Measurements from ENCODE around the gene CEACAM3. TPM values are rescaled to one million over a fixed set of nuclear protein-coding genes. Genes with fewer than 3 reads are reported as not detected.

Gene CEACAM3
- total RNA-seq, 1 donor from 2014 or later, result not detected

DNA sequence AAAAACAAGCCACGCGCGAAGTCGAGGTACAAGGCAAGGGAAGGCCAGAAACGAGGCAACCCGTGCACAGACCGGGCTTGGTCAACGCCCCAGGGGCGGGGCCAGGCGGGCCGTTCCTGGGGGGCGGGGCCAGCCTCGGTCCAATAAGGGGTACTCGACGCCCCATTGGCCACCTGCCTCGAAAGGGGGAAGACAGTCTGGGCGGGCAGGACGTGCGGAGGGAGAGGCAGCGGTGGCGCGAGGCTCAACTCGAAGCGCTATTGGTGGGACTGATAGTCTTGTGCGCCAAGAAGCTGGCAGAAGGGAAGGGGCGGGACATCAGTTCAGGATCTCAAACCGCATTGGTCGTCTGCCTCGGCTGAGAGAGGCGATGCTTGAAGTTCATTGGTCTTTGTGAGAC lies 48.2 kb downstream of the CEACAM3 start, which contains the start of gene LYPD4:
Gene LYPD4 (minus strand): TSS at position 83 of the 400 bp plus-strand sequence. CDS start 5,398 bp downstream, outside the sequence.
- no peak for DNase-seq (ENCODE audit: low read depth, low spot score)

DNA sequence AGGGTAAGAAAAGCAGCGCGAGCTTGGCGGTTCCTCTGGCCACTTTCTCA lies 48.4 kb downstream of the CEACAM3 start, which contains the start of gene DMRTC2:
Gene DMRTC2 (plus strand): TSS at position 42 of the 50 bp plus-strand sequence. CDS start 2,387 bp downstream, outside the sequence.
- no peak for DNase-seq (ENCODE audit: low read depth, low spot score)

DNA sequence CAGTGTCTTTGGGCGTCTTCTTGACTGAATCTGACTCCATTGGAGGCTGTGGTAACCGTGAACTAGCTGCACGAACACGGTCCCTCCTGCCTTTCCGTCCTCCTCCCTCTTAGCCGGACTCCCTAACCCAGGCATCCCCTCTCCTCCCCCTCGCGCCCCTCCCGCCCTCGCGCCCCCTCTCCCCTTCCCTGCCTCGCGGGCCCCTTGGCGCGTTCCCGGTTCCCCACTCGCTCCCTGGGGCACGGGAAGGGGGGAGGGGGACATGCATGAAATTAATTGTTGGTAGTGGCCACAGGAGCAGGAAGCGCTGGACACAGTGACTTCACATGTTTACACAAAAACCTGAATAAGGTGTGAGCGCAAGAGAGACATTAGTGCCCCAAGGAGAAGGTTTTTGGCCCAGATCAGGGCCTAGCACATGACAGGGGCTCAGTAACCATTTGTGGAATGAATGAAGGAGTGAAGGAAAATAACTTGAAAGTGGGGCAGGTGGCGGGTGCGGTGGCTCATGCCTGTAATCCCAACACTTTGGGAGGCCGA lies 48.7 kb downstream of the CEACAM3 start:
- no peak for DNase-seq (ENCODE audit: low read depth, low spot score)

DNA sequence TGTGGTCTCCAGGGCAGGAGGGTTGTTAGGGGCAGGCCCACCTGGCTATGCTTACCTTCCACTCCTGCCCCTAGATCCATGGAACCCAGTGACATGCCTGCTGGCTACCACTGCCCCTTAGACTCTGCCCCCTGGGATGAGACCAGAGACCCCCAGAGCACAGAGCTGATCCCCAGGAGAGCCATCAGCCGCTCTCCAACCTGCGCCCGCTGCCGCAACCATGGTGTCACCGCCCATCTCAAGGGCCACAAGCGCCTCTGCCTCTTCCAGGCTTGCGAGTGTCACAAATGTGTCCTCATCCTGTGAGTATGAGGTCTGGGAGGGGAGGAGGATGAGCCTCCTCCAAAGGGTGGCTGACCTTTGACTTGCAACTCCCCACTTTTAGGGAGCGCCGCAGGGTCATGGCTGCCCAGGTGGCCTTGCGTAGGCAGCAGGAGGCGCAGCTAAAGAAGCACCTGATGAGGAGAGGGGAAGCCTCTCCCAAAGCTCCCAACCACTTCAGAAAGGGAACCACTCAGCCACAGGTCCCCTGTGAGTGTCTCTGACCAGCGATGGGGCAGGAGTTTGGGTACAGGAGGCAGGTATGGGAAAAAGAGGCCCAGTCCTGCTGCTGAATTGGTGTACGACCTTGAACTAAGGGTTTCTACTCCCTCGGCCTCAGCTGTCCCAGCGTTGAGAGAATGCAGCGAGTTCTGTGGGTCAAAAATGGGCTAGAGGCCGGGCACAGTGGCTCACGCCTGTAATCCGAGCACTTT lies 51.1 kb downstream of the CEACAM3 start:
- no peak for DNase-seq (ENCODE audit: low read depth, low spot score)

DNA sequence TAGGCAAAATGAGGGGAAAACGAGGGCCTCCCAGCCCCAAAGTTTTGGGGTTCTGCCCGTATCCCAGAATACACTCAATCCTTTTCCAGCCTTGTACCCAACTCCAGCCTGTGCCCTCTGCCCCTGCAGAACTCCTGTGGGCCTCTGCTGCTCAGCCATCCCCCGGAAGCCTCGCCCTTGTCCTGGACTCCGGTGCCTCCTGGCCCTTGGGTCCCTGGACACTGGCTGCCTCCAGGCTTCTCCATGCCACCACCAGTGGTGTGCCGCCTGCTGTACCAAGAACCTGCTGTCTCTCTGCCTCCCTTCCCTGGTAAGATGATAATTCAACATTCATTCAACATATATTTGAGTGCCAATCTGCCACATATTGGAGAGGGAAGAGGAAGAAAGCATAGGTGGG lies 52.3 kb downstream of the CEACAM3 start:
- no peak for DNase-seq (ENCODE audit: low read depth, low spot score)

DNA sequence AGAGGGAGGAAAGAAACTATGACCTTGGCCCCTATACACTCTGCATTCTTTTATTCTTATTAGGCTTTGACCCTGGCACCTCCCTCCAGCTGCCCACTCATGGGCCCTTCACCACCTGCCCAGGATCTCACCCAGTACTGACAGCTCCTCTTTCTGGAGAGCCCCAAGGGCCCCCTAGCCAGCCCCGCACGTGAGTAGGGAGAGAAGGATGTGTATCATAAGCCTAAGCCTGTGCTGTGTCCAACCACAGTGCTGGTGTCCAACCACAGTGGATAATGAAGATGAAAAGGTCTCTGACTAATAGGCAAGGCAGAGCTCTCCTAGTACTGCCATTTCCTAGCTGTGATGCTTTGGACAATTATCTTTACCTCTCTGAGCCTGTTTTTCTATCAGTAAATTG lies 52.7 kb downstream of the CEACAM3 start:
- DNase-seq (ENCODE audit: low read depth, low spot score), result no peak

DNA sequence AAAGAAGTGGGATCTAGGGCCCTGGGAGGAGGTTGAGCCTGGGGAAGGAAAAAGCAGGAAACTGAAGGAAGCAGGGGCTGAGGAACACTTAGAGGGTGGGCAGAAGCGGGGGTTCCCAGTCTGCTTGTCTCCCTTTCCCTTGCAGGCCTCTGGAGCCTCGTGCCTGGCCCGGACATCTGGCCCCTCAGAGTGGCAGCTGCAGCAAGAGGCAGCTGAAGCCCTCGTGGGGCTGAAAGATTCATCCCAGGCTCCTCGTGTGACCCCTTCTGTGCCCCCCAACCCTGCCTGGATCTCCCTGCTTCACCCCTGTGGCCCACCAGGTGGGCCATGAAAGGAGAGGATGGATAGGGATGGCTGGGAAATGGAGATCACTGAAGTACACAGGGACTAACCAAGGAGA lies 54.0 kb downstream of the CEACAM3 start:
- no peak for DNase-seq (ENCODE audit: low read depth, low spot score)

DNA sequence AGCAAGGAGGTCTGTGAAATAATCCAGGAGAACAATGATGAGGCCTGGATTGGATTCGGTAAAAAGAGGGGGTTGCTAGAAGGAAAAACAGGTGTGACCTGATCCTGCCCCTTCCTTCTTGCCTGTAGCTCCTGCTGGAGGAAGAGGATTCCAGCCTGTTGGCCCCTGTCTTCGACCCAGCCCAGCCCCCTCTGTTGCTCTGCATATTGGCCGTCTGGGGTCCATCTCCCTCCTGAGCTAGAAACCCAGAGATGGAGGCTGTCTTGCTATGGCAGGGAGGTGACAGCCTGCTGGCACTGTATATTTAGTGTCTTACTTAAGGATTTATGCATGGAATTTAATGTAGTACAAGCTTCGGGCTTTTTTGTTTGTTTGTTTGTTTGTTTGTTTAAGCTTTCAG lies 55.1 kb downstream of the CEACAM3 start:
- no peak for DNase-seq (ENCODE audit: low read depth, low spot score)

DNA sequence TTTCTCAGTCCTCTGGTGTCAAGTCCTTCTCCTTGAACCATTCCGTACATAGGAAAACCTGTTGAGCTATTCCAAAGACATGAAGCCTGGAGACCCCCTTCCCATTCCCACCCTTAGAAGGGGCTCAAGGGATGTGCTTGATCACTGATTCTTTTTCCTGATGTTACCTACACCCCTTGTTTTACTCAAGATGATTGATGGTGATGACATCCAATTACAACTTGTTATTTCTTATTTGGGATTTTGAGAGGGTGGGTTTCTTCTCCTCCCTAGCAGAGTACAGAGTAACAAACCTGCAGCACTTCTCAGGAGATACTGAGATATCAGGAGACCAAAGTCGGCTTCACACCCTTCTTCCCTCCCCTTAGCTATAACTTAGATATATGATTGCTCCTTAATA lies 57.0 kb downstream of the CEACAM3 start:
- DNase-seq (ENCODE audit: low read depth, low spot score), result no peak

DNA sequence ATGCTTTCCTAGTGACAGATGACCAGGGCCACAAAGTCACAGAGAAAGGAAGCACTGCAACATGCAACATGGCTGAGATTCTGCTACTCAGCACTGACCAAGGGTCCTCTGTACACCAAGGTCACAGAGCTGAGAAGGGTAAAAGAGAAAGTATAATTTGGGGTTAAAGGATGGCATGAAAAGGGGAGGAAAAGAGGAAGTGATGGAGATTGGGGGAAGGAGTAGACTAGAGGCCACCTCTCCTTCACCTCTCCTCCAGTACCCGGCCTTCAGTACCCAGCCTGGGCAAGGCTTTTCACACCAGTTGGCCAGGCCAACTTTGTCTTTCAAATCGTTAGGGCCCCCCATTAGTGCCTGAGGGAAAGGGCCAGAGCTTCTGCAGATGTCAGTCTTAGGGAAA lies 57.4 kb downstream of the CEACAM3 start:
- no peak for DNase-seq (ENCODE audit: low read depth, low spot score)

DNA sequence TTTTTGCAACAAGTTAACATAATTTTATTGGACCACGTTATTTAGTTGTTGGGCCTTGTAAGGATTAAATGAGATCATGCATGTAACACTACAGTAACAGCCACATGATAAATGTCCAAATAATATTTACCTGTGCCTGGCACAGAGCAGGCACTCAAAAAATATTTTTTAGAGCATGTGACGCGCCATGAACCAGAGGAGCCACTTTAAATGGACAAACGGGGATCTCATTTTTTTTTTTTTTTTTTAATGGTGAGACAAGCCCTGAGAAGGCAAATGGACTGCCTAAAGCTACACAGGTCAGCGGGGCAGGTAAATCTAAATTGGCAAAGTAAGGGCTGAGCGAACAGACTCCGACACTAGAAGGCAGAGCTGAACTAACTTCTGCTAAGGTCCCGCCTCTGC lies 62.8 kb downstream of the CEACAM3 start:
- DNase-seq (ENCODE audit: low read depth, low spot score), result no peak

DNA sequence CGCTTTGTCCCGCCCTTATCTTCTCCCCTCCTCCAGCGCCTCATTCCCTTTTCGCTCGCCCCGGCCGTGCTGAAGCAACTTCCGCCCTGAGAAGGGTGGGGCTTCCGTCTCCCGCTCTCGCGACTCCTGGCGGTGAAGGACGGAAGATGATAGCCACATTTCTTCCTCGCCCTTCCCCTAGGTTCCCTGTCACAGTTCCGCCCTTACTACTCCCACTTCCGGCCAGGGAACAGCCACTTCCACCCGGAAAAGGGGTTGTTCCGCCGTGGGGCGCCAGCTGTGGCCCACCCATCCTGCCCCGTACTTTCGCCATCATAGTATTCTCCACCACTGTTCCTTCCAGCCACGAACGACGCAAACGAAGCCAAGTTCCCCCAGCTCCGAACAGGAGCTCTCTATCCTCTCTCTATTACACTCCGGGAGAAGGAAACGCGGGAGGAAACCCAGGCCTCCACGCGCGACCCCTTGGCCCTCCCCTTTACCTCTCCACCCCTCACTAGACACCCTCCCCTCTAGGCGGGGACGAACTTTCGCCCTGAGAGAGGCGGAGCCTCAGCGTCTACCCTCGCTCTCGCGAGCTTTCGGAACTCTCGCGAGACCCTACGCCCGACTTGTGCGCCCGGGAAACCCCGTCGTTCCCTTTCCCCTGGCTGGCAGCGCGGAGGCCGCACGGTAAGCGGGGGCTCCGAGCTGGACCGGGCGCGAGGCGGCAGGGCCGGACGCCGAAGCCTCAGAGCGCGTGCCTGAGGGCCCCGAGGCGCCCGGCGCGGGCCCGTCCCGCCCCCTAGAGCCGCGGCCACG lies 63.4 kb downstream of the CEACAM3 start, which contains the start of gene RPS19:
Gene RPS19 (plus strand): TSS at position 638 of the 801 bp plus-strand sequence. CDS start 520 bp downstream, outside the sequence.
- peak; percentile 93 for DNase-seq (ENCODE audit: low read depth, low spot score)

DNA sequence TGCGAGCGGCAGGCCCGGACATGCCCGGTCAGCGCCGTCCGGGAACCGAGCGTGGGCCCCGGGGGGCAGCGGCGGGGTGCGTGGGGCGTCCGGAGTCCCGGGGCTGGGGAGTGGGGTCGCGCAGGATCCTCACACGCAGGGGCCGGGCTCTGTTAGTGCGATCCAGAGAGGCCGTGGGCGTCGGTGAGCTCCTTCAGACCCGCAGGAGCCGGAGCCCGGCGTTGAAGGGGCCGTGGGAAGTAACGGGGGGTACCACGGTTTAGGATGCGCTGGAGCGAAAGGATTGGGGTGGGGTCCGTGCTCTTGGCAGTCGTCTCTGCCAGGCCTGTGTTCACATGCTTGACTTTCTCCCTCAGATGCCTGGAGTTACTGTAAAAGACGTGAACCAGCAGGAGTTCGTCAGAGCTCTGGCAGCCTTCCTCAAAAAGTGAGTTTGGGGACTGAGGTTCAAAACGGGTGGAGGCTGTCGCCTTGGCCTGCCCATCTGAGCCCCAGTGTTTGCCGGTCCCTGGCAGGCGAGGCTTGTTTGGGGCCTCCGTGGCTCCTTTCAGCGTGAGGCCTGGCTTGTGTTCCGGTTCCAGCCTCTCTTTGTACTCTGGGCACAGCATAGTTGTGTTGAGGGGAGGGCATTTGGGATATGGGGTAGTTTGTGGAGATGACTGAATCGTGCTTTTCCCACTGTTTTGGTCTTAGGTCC lies 64.2 kb downstream of the CEACAM3 start:
- no peak for DNase-seq (ENCODE audit: low read depth, low spot score)

Other genes starting within 250 kb of the CEACAM3 start
- gene CEACAM21, start 220.4 kb upstream of the CEACAM3 start, total RNA-seq, result 0.11 and 0.73 TPM in 2 replicates
- not detected in 2 replicates for gene CEACAM4, start 169.5 kb upstream of the CEACAM3 start, total RNA-seq
- gene CEACAM7, start 108.3 kb upstream of the CEACAM3 start, total RNA-seq, result not detected in 2 replicates
- gene CEACAM5, start 88.0 kb upstream of the CEACAM3 start, total RNA-seq, result not detected in 2 replicates
- not detected in 2 replicates for gene CEACAM6, start 41.1 kb upstream of the CEACAM3 start, total RNA-seq
- not detected in 2 replicates for gene LYPD4, start 48.1 kb downstream of the CEACAM3 start, total RNA-seq
- not detected in 2 replicates for gene DMRTC2, start 48.5 kb downstream of the CEACAM3 start, total RNA-seq
- gene RPS19, start 63.7 kb downstream of the CEACAM3 start, total RNA-seq, result 650 and 665 TPM in 2 replicates
- not detected in 2 replicates for gene CD79A, start 80.7 kb downstream of the CEACAM3 start, total RNA-seq
- gene ARHGEF1, start 86.6 kb downstream of the CEACAM3 start, total RNA-seq, result 46.3 and 53.8 TPM in 2 replicates
- not detected in 2 replicates for gene ERFL, start 131.9 kb downstream of the CEACAM3 start, total RNA-seq
- gene RABAC1, start 162.7 kb downstream of the CEACAM3 start, total RNA-seq, result 95.2 and 157 TPM in 2 replicates
- gene ATP1A3, start 197.6 kb downstream of the CEACAM3 start, total RNA-seq, result 0.07 TPM in 1 of 2 replicates, not detected in the other

Measured in pulmonary artery endothelial cell (primary cell).